Measurements from ENCODE around the gene COX4I1. TPM values are rescaled to one million over a fixed set of nuclear protein-coding genes. Genes with fewer than 3 reads are reported as not detected.
"Not testable (repeated sequence)": the region's sequence is repeated elsewhere in the genome, so short reads cannot be mapped to it uniquely, and the experiment has no call there.

COX4I1 gene
- total RNA-seq, 2 donors from 2014 or later = 436 to 471 TPM

- no peaks in the 10 kb centered on the region for H3K9me3 ChIP-seq (ENCODE audit: control insufficient read depth, low read length)
- Mint-ChIP-seq H3K27ac (no peak overlapping the region), H3K4me3 (no peak overlapping the region), H3K9me3 (peaks cover 5% of the 10 kb centered on the region), H3K36me3 (ENCODE audit: low read depth) (peaks cover 6% of the 10 kb centered on the region), H3K4me1 (peaks cover 4% of the 10 kb centered on the region), H3K27me3 (ENCODE audit: insufficient read depth) (peaks cover 7% of the 10 kb centered on the region)
- H3K9ac ChIP-seq (ENCODE audit: extremely low read depth, low read length, poor library complexity, severe bottlenecking) = no peak overlapping the region
- no peak overlapping the region for H3K4me3 ChIP-seq (ENCODE audit: low read length)
- TF ChIP-seq, protein P1, sequence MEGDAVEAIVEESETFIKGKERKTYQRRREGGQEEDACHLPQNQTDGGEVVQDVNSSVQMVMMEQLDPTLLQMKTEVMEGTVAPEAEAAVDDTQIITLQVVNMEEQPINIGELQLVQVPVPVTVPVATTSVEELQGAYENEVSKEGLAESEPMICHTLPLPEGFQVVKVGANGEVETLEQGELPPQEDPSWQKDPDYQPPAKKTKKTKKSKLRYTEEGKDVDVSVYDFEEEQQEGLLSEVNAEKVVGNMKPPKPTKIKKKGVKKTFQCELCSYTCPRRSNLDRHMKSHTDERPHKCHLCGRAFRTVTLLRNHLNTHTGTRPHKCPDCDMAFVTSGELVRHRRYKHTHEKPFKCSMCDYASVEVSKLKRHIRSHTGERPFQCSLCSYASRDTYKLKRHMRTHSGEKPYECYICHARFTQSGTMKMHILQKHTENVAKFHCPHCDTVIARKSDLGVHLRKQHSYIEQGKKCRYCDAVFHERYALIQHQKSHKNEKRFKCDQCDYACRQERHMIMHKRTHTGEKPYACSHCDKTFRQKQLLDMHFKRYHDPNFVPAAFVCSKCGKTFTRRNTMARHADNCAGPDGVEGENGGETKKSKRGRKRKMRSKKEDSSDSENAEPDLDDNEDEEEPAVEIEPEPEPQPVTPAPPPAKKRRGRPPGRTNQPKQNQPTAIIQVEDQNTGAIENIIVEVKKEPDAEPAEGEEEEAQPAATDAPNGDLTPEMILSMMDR (conservative IDR thresholded peaks at IDR 0.05) = no peak
- H3K27ac ChIP-seq (ENCODE audit: low read depth, low read length) = no peak overlapping the region
- peaks cover 2% of the 10 kb centered on the region for H3K36me3 ChIP-seq (ENCODE audit: control insufficient read depth, insufficient read depth, low read length)
- H3K4me1 ChIP-seq (ENCODE audit: control insufficient read depth, insufficient read depth, low read length) = no peaks in the 10 kb centered on the region
- H3K27me3 ChIP-seq (ENCODE audit: control insufficient read depth, insufficient read depth, low read length, poor library complexity, severe bottlenecking) = no peaks in the 10 kb centered on the region
- WGBS, 2 experiments (ENCODE audit: insufficient coverage in 1 of 2, insufficient read length in 1 of 2) = 81 to 82% methylated on average over 29 to 37 of the region's 37 CpGs
- no peak for DNase-seq
Measured at GRCh38 chr16:85812031-85812807, 12.7 kb downstream of the COX4I1 start.

- Mint-ChIP-seq H3K4me1 (peaks cover 4% of the 10 kb centered on the region), H3K27ac (no peak overlapping the region), H3K36me3 (ENCODE audit: low read depth) (peaks cover 4% of the 10 kb centered on the region), H3K9me3 (peaks cover 5% of the 10 kb centered on the region), H3K4me3 (no peak overlapping the region), H3K27me3 (ENCODE audit: insufficient read depth) (peaks cover 10% of the 10 kb centered on the region)
- no peaks in the 10 kb centered on the region for H3K27me3 ChIP-seq (ENCODE audit: control insufficient read depth, insufficient read depth, low read length, poor library complexity, severe bottlenecking)
- no peak overlapping the region for H3K9ac ChIP-seq (ENCODE audit: extremely low read depth, low read length, poor library complexity, severe bottlenecking)
- no peak overlapping the region for H3K27ac ChIP-seq (ENCODE audit: low read depth, low read length)
- TF ChIP-seq, protein P1 (conservative IDR thresholded peaks at IDR 0.05) = no peak
- no peak overlapping the region for H3K4me3 ChIP-seq (ENCODE audit: low read length)
- 92 to 95% methylated on average over 15 to 20 of the region's 20 CpGs for WGBS, 2 experiments (ENCODE audit: insufficient coverage in 1 of 2, insufficient read length in 1 of 2)
- no peaks in the 10 kb centered on the region for H3K4me1 ChIP-seq (ENCODE audit: control insufficient read depth, insufficient read depth, low read length)
- H3K36me3 ChIP-seq (ENCODE audit: control insufficient read depth, insufficient read depth, low read length) = no peaks in the 10 kb centered on the region
- no peak for DNase-seq
- no peaks in the 10 kb centered on the region for H3K9me3 ChIP-seq (ENCODE audit: control insufficient read depth, low read length)
Measured at GRCh38 chr16:85812811-85813700, 13.6 kb downstream of the COX4I1 start.

DNA sequence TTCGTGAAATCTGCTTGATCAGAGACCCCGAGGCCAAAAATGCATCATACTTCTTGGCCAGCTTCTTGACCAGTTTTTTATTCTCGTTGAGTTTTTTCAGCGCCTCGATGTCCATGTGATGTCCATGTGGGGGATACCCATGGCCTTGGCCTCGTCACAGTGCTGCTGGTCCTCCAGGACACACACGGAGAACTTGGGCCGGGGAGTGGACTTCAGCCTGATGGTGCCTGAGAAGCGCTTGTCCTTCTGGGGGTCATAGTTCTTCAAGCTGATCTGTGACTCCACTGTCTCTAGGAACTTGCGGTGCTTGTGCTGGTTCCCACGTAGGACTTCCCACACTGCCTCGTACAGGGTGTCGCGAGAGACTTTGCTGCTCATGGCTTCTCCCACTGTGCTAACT is 16.7 kb downstream of the COX4I1 start:
- Histone ChIP-seq H3K4me1 (ENCODE audit: control insufficient read depth, insufficient read depth, low read length) (no peaks in the 10 kb centered on the region), H3K27ac (ENCODE audit: low read depth, low read length) (no peak overlapping the region), H3K27me3 (ENCODE audit: control insufficient read depth, insufficient read depth, low read length, poor library complexity, severe bottlenecking) (peaks cover 23% of the 10 kb centered on the region), H3K4me3 (ENCODE audit: low read length) (no peak overlapping the region), H3K9ac (ENCODE audit: extremely low read depth, low read length, poor library complexity, severe bottlenecking) (no peak overlapping the region), H3K36me3 (ENCODE audit: control insufficient read depth, insufficient read depth, low read length) (no peaks in the 10 kb centered on the region), H3K9me3 (ENCODE audit: control insufficient read depth, low read length) (no peaks in the 10 kb centered on the region)
- H3K36me3 Mint-ChIP-seq (ENCODE audit: low read depth) = no peaks in the 10 kb centered on the region
- H3K4me1 Mint-ChIP-seq = peaks cover 4% of the 10 kb centered on the region
- TF ChIP-seq, protein P1 (conservative IDR thresholded peaks at IDR 0.05) = no peak
- peaks cover 37% of the 10 kb centered on the region for H3K27me3 Mint-ChIP-seq (ENCODE audit: insufficient read depth)
- no peaks in the 10 kb centered on the region for H3K9me3 Mint-ChIP-seq
- 92 to 93% methylated on average over 10 to 14 of the region's 14 CpGs for WGBS, 2 experiments (ENCODE audit: insufficient coverage in 1 of 2, insufficient read length in 1 of 2)
- no peak overlapping the region for H3K27ac Mint-ChIP-seq
- no peak overlapping the region for H3K4me3 Mint-ChIP-seq
- no peak for DNase-seq

GRCh38 chr16:85817195-85817594 is 17.7 kb downstream of the COX4I1 start:
- 89% methylated on average over 4 to 6 of the region's 6 CpGs for WGBS, 2 experiments (ENCODE audit: insufficient coverage in 1 of 2, insufficient read length in 1 of 2)
- H3K4me3 ChIP-seq (ENCODE audit: low read length); H3K36me3 ChIP-seq (ENCODE audit: control insufficient read depth, insufficient read depth, low read length); H3K36me3 Mint-ChIP-seq (ENCODE audit: low read depth); DNase-seq; H3K9me3 Mint-ChIP-seq; H3K9ac ChIP-seq (ENCODE audit: extremely low read depth, low read length, poor library complexity, severe bottlenecking); H3K9me3 ChIP-seq (ENCODE audit: control insufficient read depth, low read length); H3K4me1 Mint-ChIP-seq; H3K4me1 ChIP-seq (ENCODE audit: control insufficient read depth, insufficient read depth, low read length); H3K27ac ChIP-seq (ENCODE audit: low read depth, low read length); H3K4me3 Mint-ChIP-seq; H3K27ac Mint-ChIP-seq: not testable (repeated sequence)
- H3K27me3 Mint-ChIP-seq (ENCODE audit: insufficient read depth) = peaks cover 38% of the 10 kb centered on the region
- H3K27me3 ChIP-seq (ENCODE audit: control insufficient read depth, insufficient read depth, low read length, poor library complexity, severe bottlenecking) = peaks cover 24% of the 10 kb centered on the region

All from endodermal cell (in vitro differentiated cells).